Choroid plexus epithelial cell (primary cell): ENCODE data around the gene VEGFB.
A peak's percentile ranks its signal among the peaks of the same experiment; 100 is the strongest.
"Not testable (repeated sequence)": the region's sequence is repeated elsewhere in the genome, so short reads cannot be mapped to it uniquely, and the experiment has no call there.

Source experiments
- DNase-seq: peaks from one replicate; pipeline ENCODE4 v3.0.0-alpha.2; 2010; ENCODE audit warnings: low read depth
- H3K4me3 ChIP-seq: 2 replicates; pipeline ENCODE4 v1.5.1; 2011; ENCODE audit warnings: low read depth, mild to moderate bottlenecking, control low read depth, low read length, moderate library complexity
- TF ChIP-seq, protein P1 (sequence below): conservative IDR thresholded peaks from 2 replicates; pipeline ENCODE4 v1.5.1; 2011; ENCODE audit warnings: low read depth, mild to moderate bottlenecking, control low read depth, inconsistent platforms, low read length, moderate library complexity

The VEGFB gene

DNA sequence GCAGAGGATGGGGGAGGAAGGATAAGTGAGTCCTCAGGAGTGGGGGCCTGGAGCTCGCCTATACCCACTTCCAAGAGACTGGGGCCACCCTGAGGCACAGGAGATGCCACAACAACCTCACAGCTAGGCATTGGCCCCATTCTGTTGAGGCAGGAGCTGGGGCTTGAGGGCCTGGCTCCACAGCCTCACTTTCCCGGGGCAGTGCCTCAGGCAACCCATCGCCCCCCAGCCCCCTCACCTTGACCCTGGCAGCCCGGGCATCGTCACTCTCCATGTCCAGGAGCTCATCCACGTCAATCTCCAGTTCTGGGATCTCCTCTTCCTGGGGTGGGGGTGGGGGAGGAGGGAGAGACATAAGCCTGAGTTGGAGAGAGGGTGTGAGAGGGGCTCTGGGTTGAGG is 10.6 kb downstream of the VEGFB start:
- no peak for DNase-seq
- TF ChIP-seq, protein P1, sequence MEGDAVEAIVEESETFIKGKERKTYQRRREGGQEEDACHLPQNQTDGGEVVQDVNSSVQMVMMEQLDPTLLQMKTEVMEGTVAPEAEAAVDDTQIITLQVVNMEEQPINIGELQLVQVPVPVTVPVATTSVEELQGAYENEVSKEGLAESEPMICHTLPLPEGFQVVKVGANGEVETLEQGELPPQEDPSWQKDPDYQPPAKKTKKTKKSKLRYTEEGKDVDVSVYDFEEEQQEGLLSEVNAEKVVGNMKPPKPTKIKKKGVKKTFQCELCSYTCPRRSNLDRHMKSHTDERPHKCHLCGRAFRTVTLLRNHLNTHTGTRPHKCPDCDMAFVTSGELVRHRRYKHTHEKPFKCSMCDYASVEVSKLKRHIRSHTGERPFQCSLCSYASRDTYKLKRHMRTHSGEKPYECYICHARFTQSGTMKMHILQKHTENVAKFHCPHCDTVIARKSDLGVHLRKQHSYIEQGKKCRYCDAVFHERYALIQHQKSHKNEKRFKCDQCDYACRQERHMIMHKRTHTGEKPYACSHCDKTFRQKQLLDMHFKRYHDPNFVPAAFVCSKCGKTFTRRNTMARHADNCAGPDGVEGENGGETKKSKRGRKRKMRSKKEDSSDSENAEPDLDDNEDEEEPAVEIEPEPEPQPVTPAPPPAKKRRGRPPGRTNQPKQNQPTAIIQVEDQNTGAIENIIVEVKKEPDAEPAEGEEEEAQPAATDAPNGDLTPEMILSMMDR, result no peak

DNA sequence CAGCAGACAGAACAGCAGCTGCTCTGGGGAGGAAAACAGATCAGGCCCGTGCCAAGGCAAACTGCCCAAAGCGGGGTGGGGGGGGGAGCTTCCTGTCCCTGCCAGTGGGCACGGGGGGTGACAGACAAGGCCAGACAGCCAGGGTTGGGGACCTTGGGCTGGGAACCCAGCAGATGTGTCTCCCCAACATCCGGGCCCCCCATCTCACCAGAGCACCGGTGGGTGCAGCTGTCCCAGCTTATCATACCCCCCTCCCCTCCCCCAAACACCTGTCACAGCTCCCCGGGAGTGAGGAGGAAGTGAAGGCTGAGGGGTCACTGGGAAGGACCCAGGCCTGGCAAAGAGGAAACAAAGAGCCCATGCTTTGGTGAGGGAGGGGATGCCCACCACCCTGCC is 11.0 kb downstream of the VEGFB start:
- no peak for DNase-seq
- TF ChIP-seq, protein P1, result no peak
- H3K4me3 ChIP-seq, result peak overlapping the region; percentile 64

More for the DNA sequence above, 10.6 kb downstream of the VEGFB start:
- H3K4me3 ChIP-seq, result peak overlapping the region; percentile 64

DNA sequence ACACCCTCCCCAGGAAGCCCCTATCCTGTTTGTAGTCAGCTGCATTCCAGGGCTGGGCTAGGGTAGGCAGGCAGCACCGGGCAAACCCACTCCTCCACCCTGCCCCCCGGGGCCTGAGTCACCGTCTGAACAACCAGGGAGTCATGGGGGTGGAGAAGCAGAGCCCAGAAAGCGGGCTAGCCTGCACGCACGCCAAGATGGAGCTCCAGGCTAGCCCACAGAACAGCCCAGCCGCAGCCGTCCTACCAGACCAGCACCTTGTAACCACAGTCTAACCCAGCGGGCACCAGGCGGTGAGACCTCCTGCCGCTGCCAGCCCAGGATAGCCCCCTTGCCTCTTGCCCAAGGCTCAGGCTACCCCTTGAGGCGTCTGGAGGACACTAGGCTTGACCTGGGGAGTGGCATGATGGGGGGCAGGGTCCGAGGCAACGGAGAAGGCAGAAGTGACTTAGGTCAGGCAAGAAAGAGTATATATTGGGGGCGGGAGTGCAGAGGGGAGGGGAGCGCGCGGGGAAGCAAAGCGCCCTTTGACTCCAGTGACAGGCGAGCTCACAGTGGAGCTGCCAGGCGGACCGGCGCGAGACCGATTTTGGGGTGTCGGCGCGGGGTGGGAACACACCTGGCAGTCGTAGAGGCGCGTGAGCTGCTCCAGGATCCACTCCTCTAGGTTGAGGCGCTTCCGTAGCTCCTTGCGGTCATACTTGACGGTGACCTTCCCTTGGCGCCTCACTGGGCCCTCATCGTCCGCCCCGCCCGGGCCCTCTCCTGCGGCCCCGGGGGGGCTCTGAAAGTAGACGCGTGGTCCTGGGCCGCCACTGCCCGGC is 11.6 kb downstream of the VEGFB start:
- peak; percentile 82 for DNase-seq
- TF ChIP-seq, protein P1, result no peak
- H3K4me3 ChIP-seq, result peak overlapping the region; percentile 64

DNA sequence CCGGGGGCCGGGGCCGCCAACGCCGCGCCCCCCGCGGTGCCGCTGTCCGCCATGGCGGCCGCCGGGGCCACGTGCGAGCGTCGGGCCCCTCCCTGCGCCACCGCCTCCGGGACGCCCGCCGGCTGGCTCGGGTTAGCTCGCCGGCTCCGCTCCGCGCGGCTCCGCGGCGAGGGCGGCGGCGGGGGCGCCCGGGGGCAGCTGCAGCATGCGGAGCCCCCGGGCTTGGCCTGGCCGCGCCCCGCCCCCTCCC is 12.2 kb downstream of the VEGFB start:
- H3K4me3 ChIP-seq, result peak overlapping the region; percentile 64
- DNase-seq, result not testable (repeated sequence)

DNA sequence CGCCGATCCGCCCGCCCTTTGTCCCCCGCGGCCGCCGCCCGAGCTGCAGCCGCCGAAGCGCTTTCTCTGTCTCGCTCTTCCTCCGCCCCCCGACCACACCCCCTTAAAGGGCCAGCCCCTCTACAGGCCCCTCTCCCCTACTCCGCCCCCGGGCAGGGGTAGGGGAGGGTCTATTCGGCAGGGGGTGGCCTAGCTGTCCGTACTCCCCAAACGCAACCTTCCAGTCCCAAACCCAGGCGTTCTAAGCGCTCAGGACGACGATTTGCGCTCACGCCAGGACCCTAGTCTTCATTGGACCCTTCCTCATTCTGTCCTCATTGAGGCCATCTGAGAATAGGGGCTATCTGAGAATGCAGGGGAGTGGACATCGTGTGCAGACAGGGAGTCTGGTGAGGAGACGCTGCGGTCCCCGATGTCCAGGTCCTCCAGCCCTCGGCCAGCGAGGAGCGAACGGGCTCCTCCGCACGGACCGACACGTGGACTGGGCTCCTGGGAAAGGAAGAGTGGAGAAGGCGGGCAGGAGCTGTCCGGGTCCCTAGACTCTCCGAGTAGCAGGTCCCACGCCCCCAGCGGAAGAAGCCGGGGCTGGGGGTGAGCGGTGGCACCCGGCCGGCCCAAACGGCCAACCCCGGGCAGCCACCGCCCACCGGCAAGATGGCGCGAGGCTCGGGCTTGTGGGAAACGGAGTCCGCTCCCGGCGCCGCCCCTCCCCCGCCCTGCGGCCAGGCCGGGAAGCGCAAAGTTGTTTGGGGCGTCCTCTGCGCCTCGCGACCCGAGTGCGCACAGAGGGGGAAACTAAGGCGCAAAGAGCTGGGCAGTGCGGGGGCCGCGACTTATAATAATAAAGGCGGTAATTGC is 12.7 kb downstream of the VEGFB start, which contains the start of gene PPP1R14B:
TSS of gene PPP1R14B (minus strand) at position 73 of the 858 bp plus-strand sequence. CDS start 270 bp downstream, outside the sequence.
- TF ChIP-seq, protein P1, result peak; percentile 4

DNA sequence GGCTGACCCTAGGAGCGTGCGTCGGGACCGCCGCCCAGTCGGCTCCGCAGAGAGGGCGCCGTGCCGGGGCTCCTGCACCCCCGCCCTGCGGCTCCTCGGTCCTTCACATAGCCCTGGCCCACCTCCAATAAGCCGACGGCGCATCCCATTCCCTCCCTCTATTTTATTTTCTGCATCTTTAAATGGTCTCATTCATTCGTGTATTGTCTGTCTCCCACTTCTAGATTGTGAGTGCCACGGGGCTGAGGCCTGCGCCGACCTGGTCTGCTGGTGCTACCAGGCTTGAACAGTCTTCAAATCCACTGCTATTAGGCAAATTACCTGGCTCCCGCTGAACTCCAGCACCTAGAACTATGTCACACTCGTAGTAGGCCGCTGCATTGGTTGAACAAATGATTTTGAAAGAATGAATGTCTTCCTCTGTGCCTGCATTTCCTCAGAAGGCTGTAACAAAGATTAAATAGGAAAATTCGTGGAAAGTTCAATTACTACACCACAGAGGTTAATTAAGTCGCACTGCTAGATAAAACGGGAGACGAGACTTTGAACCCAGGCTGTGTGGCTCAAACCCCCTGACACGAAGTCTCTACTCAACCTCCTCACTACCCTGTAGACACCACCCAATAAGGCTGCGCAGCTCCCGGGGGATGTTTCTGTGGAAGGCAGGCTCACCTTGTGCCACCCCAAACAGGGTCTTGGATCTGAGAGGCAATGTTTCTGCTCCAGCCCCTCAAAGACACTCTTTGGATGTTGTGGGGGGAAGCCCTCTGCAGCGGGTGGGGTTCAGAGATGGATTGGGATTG is 13.5 kb downstream of the VEGFB start:
- H3K4me3 ChIP-seq, result peak overlapping the region; percentile 64
- TF ChIP-seq, protein P1, result no peak
- no peak for DNase-seq

More for the DNA sequence above, 12.7 kb downstream of the VEGFB start, which contains the start of gene PPP1R14B:
- peak within 1 kb of the TSS; percentile 64 for H3K4me3 ChIP-seq
- peak; percentile 87 for DNase-seq

DNA sequence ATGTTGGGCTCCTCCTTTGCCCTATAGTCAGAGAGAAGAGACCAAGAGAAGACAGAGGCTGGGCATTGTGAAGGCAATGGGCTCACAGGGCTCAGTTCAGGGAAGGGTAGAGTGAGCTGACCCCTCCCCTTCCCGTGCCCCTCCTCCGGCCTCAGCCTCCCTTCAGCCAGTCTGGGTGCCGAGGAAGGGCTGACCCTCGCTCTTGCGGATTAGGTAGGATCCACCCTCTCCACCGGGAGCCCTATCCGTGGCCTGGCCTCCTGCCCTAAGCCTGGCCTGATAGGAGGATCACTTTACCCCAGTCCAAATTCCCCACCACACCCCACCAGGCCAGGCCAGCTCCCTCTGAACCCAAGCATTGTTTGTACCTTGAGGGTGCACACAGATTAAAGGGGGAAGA is 14.2 kb downstream of the VEGFB start:
- TF ChIP-seq, protein P1, result no peak
- H3K4me3 ChIP-seq, result no peak overlapping the region
- no peak for DNase-seq
